HepG2 (cell line): ENCODE results near the gene GCNT3. TPM values are rescaled to one million over a fixed set of nuclear protein-coding genes. Genes with fewer than 3 reads are reported as not detected.

Experiments used
- BCL6 ChIP-seq: IDR thresholded peaks from 2 replicates; pipeline ENCODE4 v1.6.1; 2016; ENCODE audit warnings: missing genetic modification reagents, missing compliant biosample characterization
- DNMT1 ChIP-seq: sonication (generic); formaldehyde crosslinking; IDR thresholded peaks from 2 replicates; pipeline ENCODE4 v1.5.1; 2020; ENCODE audit warnings: mild to moderate bottlenecking, missing genetic modification reagents
- ISX ChIP-seq: sonication (generic); formaldehyde crosslinking; conservative IDR thresholded peaks from 2 replicates; pipeline ENCODE4 v1.5.0; 2020; ENCODE audit warnings: missing genetic modification reagents
- KAT2B ChIP-seq: fragments of 150-350 bp; IDR thresholded peaks from 2 replicates; pipeline ENCODE4 v1.6.1; 2014; ENCODE audit warnings: low read depth, low read length, borderline replicate concordance
- MXI1 ChIP-seq: IDR thresholded peaks from 3 replicates; pipeline ENCODE4 v1.6.1; 2012; ENCODE audit warnings: low read depth, low read length, inconsistent platforms, borderline replicate concordance
- NFYC ChIP-seq: IDR thresholded peaks from 2 replicates; pipeline ENCODE4 v1.6.1; 2016; ENCODE audit warnings: missing genetic modification reagents, missing compliant biosample characterization
- PBX2 ChIP-seq: IDR thresholded peaks from 2 replicates; pipeline ENCODE4 v1.6.1; 2016; ENCODE audit warnings: control low read depth
- POGZ ChIP-seq: sonication (generic); formaldehyde crosslinking; IDR thresholded peaks from 2 replicates; pipeline ENCODE4 v1.4.0; 2020; ENCODE audit warnings: mild to moderate bottlenecking, missing genetic modification reagents
- POLR2AphosphoS2 ChIP-seq: IDR thresholded peaks from 2 replicates; pipeline ENCODE4 v1.6.1; 2011; ENCODE audit warnings: low read depth, low read length, improper control_type of control experiment
- RORA ChIP-seq: sonication (generic); formaldehyde crosslinking; IDR thresholded peaks from 2 replicates; pipeline ENCODE4 v1.5.0; 2020; ENCODE audit warnings: mild to moderate bottlenecking, missing genetic modification reagents, moderate library complexity
- SP140L ChIP-seq: sonication (generic); formaldehyde crosslinking; IDR thresholded peaks from 2 replicates; pipeline ENCODE4 v1.4.0; 2020; ENCODE audit warnings: missing genetic modification reagents, borderline replicate concordance
- STAG1 ChIP-seq: sonication (generic); formaldehyde crosslinking; IDR thresholded peaks from 2 replicates; pipeline ENCODE4 v1.4.0; 2020; ENCODE audit warnings: missing genetic modification reagents
- ZBTB3 ChIP-seq: sonication (generic); formaldehyde crosslinking; IDR thresholded peaks from 2 replicates; pipeline ENCODE4 v1.4.0; 2020; ENCODE audit warnings: low read depth, mild to moderate bottlenecking, moderate library complexity, missing genetic modification reagents, borderline replicate concordance
- ZKSCAN5 ChIP-seq: sonication (generic); formaldehyde crosslinking; IDR thresholded peaks from 2 replicates; pipeline ENCODE4 v1.5.1; 2020; ENCODE audit warnings: mild to moderate bottlenecking, missing genetic modification reagents
- ZNF282 ChIP-seq: fragments of 450-650 bp; IDR thresholded peaks from 2 replicates; pipeline ENCODE4 v1.6.1; 2018; ENCODE audit not compliant: partially characterized antibody
- ZNF292 ChIP-seq: sonication (generic); formaldehyde crosslinking; IDR thresholded peaks from 2 replicates; pipeline ENCODE4 v1.8.1; 2022; ENCODE audit warnings: mild to moderate bottlenecking, low read depth, missing genetic modification reagents, borderline replicate concordance
- ZNF780A ChIP-seq: sonication (generic); formaldehyde crosslinking; IDR thresholded peaks from 2 replicates; pipeline ENCODE4 v1.8.0; 2022; ENCODE audit warnings: mild to moderate bottlenecking, missing genetic modification reagents, moderate library complexity
- polyA plus RNA-seq, 8 experiments: library from polyadenylated mRNA; depleted of rRNA in 3 of 8; stranded (reverse) in 7 of 8; unstranded in 1 of 8; fragments of >200 nt; fragmentation: Illumina TruSeq in 4 of 8; extraction: Trizol in 4 of 8; gene quantifications; 2 replicates each; pipeline versions ENCODE4 v1.2.1 to v1.2.3, GENCODE V29; 2011 to 2016; ENCODE audit warnings: low read depth in 4 of 8, missing spikeins in 1 of 8, mixed read lengths in 1 of 8; ENCODE audit not compliant: insufficient read depth in 1 of 8
- total RNA-seq, 5 experiments: library from RNA; depleted of rRNA; stranded (reverse); fragments of >200 nt; fragmentation: Illumina TruSeq; extraction: Trizol; gene quantifications; 2 replicates each; pipeline ENCODE4 v1.2.3, GENCODE V29; 2016; ENCODE audit warnings: low read depth in 1 of 5
- TF ChIP-seq, protein P1 (sequence below): sonication (generic); formaldehyde crosslinking; IDR thresholded peaks from 2 replicates; pipeline ENCODE4; 2020; ENCODE audit warnings: missing genetic modification reagents, mild to moderate bottlenecking, borderline replicate concordance
- TF ChIP-seq, protein P2 (sequence below), 2 experiments: fragments of 450-650 bp in 1 of 2; sonication (generic) in 1 of 2; formaldehyde crosslinking; IDR thresholded peaks; 2 replicates each; pipeline versions ENCODE4 v1.5.0 to v1.8.0; 2020 to 2022; ENCODE audit warnings: mild to moderate bottlenecking in 1 of 2, missing genetic modification reagents in 1 of 2
- TF ChIP-seq, protein P3 (sequence below): sonication (generic); formaldehyde crosslinking; IDR thresholded peaks from 2 replicates; pipeline ENCODE4 v1.4.0; 2020; ENCODE audit warnings: mild to moderate bottlenecking, missing genetic modification reagents
- TF ChIP-seq, protein P4 (sequence below): sonication (generic); formaldehyde crosslinking; IDR thresholded peaks from 2 replicates; pipeline ENCODE4 v1.4.0; 2020; ENCODE audit warnings: missing genetic modification reagents, borderline replicate concordance

GCNT3 gene
- total and polyA plus RNA-seq, 2 of the 13 experiments (the other 11 are each of a cell fraction or from before 2014, with no cell fraction given) = 6.8 to 9.8 TPM

- TF ChIP-seq, protein P1, sequence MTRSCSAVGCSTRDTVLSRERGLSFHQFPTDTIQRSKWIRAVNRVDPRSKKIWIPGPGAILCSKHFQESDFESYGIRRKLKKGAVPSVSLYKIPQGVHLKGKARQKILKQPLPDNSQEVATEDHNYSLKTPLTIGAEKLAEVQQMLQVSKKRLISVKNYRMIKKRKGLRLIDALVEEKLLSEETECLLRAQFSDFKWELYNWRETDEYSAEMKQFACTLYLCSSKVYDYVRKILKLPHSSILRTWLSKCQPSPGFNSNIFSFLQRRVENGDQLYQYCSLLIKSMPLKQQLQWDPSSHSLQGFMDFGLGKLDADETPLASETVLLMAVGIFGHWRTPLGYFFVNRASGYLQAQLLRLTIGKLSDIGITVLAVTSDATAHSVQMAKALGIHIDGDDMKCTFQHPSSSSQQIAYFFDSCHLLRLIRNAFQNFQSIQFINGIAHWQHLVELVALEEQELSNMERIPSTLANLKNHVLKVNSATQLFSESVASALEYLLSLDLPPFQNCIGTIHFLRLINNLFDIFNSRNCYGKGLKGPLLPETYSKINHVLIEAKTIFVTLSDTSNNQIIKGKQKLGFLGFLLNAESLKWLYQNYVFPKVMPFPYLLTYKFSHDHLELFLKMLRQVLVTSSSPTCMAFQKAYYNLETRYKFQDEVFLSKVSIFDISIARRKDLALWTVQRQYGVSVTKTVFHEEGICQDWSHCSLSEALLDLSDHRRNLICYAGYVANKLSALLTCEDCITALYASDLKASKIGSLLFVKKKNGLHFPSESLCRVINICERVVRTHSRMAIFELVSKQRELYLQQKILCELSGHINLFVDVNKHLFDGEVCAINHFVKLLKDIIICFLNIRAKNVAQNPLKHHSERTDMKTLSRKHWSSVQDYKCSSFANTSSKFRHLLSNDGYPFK (CRISPR knock-in tag) = no peak
- TF ChIP-seq MXI1 (no peak), POGZ (CRISPR knock-in tag) (no peak), STAG1 (CRISPR knock-in tag) (no peak), ZKSCAN5 (CRISPR knock-in tag) (no peak), DNMT1 (no peak), ISX (no peak), BCL6 (0 out of 2 replicates have a peak, but pooled peaks have one; percentile 20), POLR2AphosphoS2 (no peak), KAT2B (no peak), NFYC (CRISPR knock-in tag) (no peak), ZNF282 (no peak), SP140L (CRISPR knock-in tag) (no peak), ZBTB3 (CRISPR knock-in tag) (no peak), ZNF292 (CRISPR knock-in tag) (peak; percentile 70; the same call in 1 of the 2 replicates), RORA (CRISPR knock-in tag) (no peak), PBX2 (CRISPR knock-in tag) (no peak), ZNF780A (no peak)
- TF ChIP-seq, protein P2, sequence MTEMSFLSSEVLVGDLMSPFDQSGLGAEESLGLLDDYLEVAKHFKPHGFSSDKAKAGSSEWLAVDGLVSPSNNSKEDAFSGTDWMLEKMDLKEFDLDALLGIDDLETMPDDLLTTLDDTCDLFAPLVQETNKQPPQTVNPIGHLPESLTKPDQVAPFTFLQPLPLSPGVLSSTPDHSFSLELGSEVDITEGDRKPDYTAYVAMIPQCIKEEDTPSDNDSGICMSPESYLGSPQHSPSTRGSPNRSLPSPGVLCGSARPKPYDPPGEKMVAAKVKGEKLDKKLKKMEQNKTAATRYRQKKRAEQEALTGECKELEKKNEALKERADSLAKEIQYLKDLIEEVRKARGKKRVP (CRISPR knock-in tag; IDR thresholded peaks at IDR 0.05) = no peak
- TF ChIP-seq, protein P3, sequence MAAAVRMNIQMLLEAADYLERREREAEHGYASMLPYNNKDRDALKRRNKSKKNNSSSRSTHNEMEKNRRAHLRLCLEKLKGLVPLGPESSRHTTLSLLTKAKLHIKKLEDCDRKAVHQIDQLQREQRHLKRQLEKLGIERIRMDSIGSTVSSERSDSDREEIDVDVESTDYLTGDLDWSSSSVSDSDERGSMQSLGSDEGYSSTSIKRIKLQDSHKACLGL (CRISPR knock-in tag) = no peak
- TF ChIP-seq, protein P4, sequence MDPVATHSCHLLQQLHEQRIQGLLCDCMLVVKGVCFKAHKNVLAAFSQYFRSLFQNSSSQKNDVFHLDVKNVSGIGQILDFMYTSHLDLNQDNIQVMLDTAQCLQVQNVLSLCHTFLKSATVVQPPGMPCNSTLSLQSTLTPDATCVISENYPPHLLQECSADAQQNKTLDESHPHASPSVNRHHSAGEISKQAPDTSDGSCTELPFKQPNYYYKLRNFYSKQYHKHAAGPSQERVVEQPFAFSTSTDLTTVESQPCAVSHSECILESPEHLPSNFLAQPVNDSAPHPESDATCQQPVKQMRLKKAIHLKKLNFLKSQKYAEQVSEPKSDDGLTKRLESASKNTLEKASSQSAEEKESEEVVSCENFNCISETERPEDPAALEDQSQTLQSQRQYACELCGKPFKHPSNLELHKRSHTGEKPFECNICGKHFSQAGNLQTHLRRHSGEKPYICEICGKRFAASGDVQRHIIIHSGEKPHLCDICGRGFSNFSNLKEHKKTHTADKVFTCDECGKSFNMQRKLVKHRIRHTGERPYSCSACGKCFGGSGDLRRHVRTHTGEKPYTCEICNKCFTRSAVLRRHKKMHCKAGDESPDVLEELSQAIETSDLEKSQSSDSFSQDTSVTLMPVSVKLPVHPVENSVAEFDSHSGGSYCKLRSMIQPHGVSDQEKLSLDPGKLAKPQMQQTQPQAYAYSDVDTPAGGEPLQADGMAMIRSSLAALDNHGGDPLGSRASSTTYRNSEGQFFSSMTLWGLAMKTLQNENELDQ (CRISPR knock-in tag) = no peak
Observed at GRCh38 chr15:59595434-59595915, 16.1 kb upstream of the GCNT3 start (continued).
